ENCODE measurements around the gene RNF166.

- TF ChIP-seq, protein P1, sequence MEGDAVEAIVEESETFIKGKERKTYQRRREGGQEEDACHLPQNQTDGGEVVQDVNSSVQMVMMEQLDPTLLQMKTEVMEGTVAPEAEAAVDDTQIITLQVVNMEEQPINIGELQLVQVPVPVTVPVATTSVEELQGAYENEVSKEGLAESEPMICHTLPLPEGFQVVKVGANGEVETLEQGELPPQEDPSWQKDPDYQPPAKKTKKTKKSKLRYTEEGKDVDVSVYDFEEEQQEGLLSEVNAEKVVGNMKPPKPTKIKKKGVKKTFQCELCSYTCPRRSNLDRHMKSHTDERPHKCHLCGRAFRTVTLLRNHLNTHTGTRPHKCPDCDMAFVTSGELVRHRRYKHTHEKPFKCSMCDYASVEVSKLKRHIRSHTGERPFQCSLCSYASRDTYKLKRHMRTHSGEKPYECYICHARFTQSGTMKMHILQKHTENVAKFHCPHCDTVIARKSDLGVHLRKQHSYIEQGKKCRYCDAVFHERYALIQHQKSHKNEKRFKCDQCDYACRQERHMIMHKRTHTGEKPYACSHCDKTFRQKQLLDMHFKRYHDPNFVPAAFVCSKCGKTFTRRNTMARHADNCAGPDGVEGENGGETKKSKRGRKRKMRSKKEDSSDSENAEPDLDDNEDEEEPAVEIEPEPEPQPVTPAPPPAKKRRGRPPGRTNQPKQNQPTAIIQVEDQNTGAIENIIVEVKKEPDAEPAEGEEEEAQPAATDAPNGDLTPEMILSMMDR (IDR thresholded peaks at IDR 0.05) = no peak
- no peak for TF ChIP-seq POLR2A (IDR thresholded peaks at IDR 0.05)
Observed at GRCh38 chr16:88652762-88653063, 53.5 kb downstream of the RNF166 start.

Data from lower leg skin (tissue), 3 donors.